ENCODE results near the gene LHFPL3.

LHFPL3 gene

GRCh38 chr7:104943502-104944343, 615.3 kb downstream of the LHFPL3 start:
- peak; percentile 82 for DNase-seq

GRCh38 chr7:104945599-104945956, 617.2 kb downstream of the LHFPL3 start:
- no peak for DNase-seq

DNA sequence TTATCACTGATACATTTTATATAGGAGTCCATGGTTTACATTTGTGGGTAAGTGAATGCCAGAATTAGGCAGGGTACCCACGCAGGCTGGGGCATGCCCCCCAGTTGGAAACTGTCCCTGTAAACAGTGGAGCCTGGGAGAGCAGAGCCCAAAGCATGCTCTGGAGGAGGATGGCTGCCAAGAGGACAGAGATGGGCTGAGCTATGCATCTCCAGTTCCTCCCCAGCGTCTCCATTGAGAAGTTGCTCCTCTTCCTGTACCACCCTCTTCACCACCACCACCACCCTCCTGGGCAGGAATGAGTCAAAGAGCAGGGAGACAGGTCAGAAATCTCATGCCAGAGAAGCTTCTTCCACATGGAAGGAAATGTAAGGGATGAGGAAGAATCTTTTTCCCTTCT, 617.9 kb downstream of the LHFPL3 start:
- no peak for DNase-seq

- DNase-seq: no peak
Observed at GRCh38 chr7:104950006-104950405, 621.6 kb downstream of the LHFPL3 start.

- no peak for DNase-seq
Observed at GRCh38 chr7:104950754-104951153, 622.4 kb downstream of the LHFPL3 start.

GRCh38 chr7:104951546-104951945, 623.1 kb downstream of the LHFPL3 start:
- no peak for DNase-seq

DNA sequence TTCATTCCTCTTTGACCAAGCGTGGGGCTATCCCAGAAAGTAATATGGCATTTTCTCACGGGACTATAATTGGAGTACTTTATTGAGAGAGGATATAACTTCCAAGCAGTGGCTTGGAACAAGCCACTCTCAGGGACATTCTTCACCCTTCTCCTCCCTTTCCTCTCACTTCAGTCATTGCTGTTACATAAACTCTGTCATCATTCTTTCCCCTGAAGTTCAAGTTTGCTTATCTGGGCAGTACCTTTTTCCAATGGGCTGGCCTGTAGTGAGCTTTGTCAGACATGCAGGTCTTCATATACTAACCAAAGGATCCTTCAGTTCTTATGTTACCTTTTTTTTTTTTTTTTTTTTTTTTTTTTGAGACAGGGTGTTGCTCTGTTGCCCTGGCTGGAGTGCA, 626.9 kb downstream of the LHFPL3 start:
- no peak for DNase-seq
